ENCODE data around the gene ALCAM.

The ALCAM gene

GRCh38 chr3:105619651-105620050 is 252.9 kb downstream of the ALCAM start:
- DNase-seq (ENCODE audit: low spot score) = no peak
- no peak for TF ChIP-seq CTCF (IDR thresholded peaks at IDR 0.05; ENCODE audit: extremely low read depth, insufficient read depth, missing control alignments)
- in situ Hi-C loops (cut with MboI; ENCODE audit: low pct_unique_long_range_greater_than_20kb, low sequenced_read_pairs, unreplicated experiment) = no loop called here

DNA sequence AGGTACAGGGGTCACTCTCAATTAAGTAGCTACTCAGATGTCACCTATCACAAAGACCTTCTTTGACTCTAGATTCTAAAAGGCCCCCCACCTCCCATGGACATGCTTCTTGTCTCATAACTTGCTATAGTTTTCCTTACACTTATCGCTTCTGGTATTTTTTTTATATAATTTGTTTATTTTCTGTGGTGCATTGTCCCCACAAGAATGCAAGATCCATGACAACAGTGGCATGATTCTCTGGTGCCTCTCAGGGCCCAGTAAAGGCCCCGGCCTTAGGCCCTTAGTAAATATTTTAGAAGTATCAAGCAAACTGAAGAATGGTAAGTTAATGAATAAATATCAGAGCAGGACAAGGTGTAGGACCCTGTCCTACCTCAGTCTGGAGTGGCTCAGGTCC is 253.5 kb downstream of the ALCAM start:
- TF ChIP-seq CTCF (IDR thresholded peaks at IDR 0.05; ENCODE audit: extremely low read depth, insufficient read depth, missing control alignments) = no peak
- no peak for DNase-seq (ENCODE audit: low spot score)
- in situ Hi-C loops (cut with MboI; ENCODE audit: low pct_unique_long_range_greater_than_20kb, low sequenced_read_pairs, unreplicated experiment) = no loop called here

DNA sequence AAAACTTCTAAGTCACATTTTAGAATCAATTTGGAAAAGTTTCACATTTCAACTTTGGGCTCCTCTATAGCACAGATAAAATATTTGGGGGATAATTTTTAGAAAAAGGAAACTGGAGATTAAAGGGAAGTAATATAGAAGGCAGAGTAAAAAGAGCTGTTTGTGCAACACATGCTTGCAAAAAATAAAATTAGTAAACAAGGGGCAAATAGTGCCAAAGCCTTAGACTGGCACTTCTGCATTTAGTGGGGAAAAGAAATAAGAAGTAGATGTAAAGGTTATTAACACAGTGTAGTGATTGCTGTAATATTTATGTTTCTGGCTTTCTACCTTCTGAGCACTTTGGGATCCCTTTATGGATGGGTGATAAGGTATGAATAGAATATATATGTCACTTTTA is 255.5 kb downstream of the ALCAM start:
- no peak for TF ChIP-seq CTCF (IDR thresholded peaks at IDR 0.05; ENCODE audit: extremely low read depth, insufficient read depth, missing control alignments)
- no peak for DNase-seq (ENCODE audit: low spot score)
- in situ Hi-C loops (cut with MboI; ENCODE audit: low pct_unique_long_range_greater_than_20kb, low sequenced_read_pairs, unreplicated experiment) = no loop called here
